HG03565 (cell line): ENCODE results near the gene ANKRD35.
"Not testable (repeated sequence)": the region's sequence is repeated elsewhere in the genome, so short reads cannot be mapped to it uniquely, and the experiment has no call there.

Experiments
- ATAC-seq: cut with Tn5 transposase; IDR thresholded peaks from one replicate; pipeline ENCODE4 v1.9.1; 2021; ENCODE audit warnings: mild to moderate bottlenecking, moderate library complexity; ENCODE audit not compliant: unreplicated experiment

Gene ANKRD35

GRCh38 chr1:145858901-145859490 lies 26.7 kb downstream of the ANKRD35 start, which contains the start of gene PIAS3:
PIAS3 (minus strand) TSS chr1:145859081; CDS start chr1:145858990, 91 bp downstream.
- peak; percentile 68 for ATAC-seq

- no peak for ATAC-seq
Observed at GRCh38 chr1:145858238-145858900, 27.3 kb downstream of the ANKRD35 start.

DNA sequence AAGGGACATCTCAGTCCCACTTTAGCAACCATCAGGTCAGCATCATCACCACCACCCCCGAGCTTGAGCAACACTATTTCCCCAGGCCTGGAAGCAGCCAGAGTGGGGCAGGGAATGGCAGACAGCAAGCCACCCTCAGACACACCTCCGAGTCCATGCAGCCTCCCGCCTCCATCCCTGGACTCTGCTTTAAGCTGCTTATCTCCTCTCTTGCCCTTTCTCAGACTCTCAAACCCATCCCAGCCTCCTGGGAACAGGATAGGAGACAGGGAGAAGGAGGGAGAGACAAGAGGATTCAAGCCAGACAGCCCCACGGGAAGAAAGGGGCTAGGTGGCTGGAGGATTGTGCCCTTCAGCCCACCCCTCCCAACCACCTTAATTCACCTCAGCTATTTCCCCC lies 28.5 kb downstream of the ANKRD35 start:
- no peak for ATAC-seq

- no peak for ATAC-seq
Observed at GRCh38 chr1:145855426-145855948, 30.2 kb downstream of the ANKRD35 start.

DNA sequence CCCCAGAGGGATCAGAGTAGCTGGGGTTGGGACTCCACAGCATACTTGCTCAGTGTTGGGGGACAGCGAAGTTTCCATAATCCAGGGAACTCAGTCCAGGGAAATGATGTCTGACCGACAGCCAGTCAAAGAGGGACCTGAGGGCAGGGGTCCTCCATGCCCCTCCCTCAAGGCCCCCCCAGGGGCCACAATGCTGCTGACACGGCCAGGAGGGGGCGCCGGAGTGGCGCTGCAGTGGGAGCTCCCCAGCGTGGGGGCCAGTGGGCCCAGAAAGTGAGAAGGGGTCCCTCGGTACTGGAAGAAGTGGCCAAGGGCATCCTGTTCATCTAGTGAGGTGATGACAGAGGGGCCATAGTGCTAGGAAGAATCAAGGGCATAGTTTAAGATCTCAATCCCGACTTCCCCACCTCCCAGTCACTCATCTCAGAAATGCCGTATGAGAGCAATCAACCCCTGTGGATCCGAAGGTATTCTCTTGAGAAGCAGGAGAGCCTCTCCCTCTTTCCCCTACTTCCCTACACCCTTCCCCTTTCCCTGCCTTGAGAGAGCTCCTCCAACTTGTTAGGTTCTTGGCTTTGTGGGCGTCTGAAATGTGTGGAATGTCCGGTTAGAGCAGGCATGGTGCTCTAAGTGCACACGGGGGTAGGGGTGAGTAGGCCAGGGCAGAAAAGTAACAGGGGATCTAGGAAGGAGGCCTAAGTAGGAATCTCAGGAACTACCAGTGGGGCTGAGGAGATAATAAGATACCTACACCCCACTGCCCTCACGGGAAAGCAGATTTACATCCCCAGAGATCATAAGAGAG lies 36.1 kb downstream of the ANKRD35 start:
- no peak for ATAC-seq

DNA sequence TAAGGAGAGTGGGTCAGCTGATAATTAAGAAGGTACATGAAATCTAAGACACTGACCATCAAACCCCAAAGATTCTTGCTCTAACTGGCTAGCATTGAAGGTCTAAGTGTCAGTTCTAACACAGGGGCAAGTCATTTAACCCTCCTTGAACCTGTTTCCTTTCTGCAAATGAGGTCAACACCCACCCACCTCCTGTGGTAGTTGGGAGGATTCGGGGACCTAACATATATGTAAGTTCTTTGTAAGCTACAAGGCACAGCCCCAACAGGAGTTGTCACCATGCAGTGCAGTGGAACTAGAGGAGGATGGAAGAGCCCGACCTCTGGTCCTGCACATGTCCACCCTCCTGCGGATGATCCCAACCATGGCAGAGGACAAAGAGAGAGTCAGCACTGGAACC lies 37.8 kb downstream of the ANKRD35 start:
- no peak for ATAC-seq

- ATAC-seq, result no peak
Observed at GRCh38 chr1:145846201-145846612, 39.5 kb downstream of the ANKRD35 start.

DNA sequence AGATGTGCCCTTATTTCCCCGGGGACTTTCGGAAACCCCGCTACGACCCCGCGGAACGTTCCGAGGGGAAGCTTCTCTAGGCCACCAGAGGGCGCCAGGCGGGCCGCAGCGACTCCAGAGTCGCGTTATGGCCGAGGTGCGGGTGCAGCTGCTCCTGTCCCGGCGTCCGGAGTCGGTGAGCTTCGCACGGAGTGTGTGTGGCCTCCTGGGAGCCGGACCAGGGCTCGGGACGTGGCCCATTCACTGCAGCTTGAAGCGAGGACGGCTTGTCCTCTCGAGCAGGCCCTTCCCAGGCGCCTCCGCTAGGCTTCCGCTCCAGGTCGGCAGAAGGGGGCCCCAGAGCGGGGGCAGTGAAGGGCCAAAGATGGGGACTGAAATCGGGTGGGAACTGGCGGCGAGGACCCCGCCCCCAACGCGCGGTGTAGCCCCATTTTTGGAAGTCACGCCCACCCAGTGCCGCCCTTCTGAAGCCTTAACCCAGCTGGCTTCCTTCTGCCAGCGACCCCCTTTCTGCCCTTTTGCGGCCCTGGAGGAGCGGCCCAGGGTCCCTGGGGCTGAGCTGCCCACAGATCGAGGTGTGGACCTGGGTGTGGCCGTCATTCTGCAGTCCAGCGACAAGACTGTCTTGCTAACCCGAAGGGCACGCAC lies 40.0 kb downstream of the ANKRD35 start, which contains the start of gene NUDT17:
Gene NUDT17 (plus strand): TSS at position 117 of the 648 bp plus-strand sequence. CDS start 11 bp downstream, at position 128.
- no peak for ATAC-seq

DNA sequence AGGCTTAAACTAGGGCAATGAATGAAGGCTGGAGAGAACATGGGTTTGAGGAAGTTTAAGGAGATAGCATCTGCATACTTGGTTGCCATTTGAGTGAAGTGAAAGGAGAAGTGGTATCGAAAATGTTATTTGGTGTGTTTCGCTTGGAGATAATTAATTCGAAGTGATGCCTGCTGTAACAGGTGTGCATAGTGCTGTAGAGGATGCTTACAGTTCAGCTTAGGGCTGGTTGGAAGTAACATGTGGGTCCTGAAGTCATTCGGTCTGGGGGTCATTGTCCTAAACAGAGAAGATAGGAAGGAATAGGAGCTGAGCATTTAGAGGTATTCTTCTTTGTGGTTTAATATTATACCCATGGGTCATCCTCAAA lies 40.5 kb downstream of the ANKRD35 start:
- no peak for ATAC-seq

- no peak for ATAC-seq
Observed at GRCh38 chr1:145843031-145843430, 42.6 kb downstream of the ANKRD35 start.

GRCh38 chr1:145837656-145838055 lies 48.0 kb downstream of the ANKRD35 start:
- ATAC-seq, result no peak

- not testable (repeated sequence) for ATAC-seq
Observed at GRCh38 chr1:145830810-145831209, 54.9 kb downstream of the ANKRD35 start.

DNA sequence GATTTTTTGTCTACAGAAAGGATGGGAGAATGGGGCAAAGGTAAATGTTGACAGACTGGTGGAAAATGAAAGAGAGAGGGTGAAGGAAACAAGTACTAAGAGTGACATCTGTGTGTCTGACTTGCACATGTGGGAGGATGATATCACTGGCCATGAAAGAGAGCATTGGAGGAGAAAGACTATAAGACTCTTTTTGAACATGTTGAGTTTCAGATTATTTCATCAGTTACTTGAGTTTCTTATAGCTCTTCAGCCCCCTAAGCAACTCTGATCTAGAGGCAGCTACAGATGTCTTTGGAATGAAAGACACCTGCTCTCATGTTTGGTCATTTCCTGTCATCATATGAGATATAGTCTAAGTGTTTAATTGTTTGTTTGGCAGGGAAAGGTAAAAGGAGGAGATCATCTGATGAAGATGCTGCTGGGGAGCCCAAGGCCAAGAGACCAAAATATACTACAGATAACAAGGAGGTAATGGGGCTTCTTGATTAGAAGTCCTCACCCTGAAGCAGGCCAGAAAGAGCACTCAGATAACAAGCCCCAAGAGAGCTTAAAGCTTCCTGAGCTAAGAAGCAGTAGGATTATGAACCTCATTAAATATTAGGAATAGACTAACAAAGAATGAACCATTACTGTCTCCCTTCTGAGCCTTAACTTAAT lies 57.2 kb downstream of the ANKRD35 start:
- ATAC-seq, result no peak

DNA sequence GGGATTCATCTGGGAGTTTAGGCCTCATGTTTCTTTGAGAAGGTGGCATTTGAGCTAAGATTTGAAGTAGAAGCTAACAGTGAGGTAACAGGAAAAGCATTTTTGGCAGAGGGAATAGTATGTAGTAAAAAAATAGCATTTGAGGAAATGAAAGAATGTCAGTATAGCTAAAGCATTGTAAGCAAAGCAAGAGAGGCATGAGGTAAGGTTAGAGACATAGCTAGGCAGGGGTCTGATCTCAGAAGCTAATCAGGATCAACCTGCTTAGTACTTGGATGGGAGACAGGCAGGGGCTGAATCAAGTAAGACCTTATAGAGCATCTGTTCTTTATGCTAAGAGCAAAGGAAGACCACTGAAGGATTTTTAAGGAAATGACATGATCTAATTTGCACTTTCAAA lies 57.7 kb downstream of the ANKRD35 start:
- no peak for ATAC-seq

- no peak for ATAC-seq
Observed at GRCh38 chr1:145826030-145826429, 59.6 kb downstream of the ANKRD35 start.

- ATAC-seq, result no peak
Observed at GRCh38 chr1:145824499-145824842, 61.2 kb downstream of the ANKRD35 start.

- ATAC-seq, result peak; percentile 76
Observed at GRCh38 chr1:145823565-145824498, 61.8 kb downstream of the ANKRD35 start, which contains the start of the genes POLR3C and RNF115. POLR3C (plus strand) TSS chr1:145824200; CDS start chr1:145825777, 1,577 bp downstream. RNF115 (minus strand) TSS chr1:145824095; CDS start chr1:145823873, 222 bp downstream.

DNA sequence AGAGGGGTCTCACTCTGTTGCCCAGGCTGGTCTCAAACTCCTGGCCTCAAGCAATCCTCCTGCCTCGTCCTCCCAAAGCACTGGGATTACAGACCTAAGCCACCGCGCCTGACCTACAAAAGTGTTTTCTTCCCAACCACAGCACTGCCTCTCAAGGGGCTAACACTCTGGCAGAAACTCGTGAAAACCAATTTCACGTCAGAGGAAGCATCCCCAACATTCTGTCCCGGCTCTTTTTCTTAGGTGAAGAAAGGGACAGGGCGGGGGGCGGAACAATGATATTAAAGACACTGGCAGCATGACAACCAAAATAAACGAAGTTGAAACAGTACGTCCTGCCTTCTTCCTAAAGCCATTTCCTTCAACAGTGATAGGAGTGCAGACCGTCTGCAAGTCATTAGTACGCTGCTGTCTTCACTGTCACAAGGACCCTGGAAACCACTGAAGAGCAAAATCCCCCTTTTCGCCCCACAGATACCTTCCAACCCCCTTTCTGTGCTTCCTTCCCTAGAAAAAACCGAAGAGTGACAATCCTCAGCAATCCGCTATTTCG lies 62.8 kb downstream of the ANKRD35 start:
- ATAC-seq, result not testable (repeated sequence)

GRCh38 chr1:145818095-145818494 lies 67.6 kb downstream of the ANKRD35 start:
- not testable (repeated sequence) for ATAC-seq
